Stimulated activated CD8-positive, alpha-beta memory T cell treated with anti-CD3 and anti-CD28 coated beads, Interleukin-4, amount 100 ng/mL, for 24 hours (primary cell): ENCODE data around the gene ACSL1.
"Not testable (repeated sequence)": the region's sequence is repeated elsewhere in the genome, so short reads cannot be mapped to it uniquely, and the experiment has no call there.

Experiments
- DNase-seq: peaks from one replicate; pipeline ENCODE4 v3.0.0-alpha.2; 2020; ENCODE audit warnings: low read depth

Gene ACSL1

GRCh38 chr4:184751585-184751956, 74.2 kb downstream of the ACSL1 start:
- no peak for DNase-seq

GRCh38 chr4:184750926-184751584, 74.7 kb downstream of the ACSL1 start:
- DNase-seq: no peak

- DNase-seq: no peak
Measured at GRCh38 chr4:184748251-184748652, 77.5 kb downstream of the ACSL1 start.

GRCh38 chr4:184747034-184747830, 78.5 kb downstream of the ACSL1 start:
- no peak for DNase-seq

GRCh38 chr4:184745831-184746795, 79.7 kb downstream of the ACSL1 start:
- peak; percentile 44 for DNase-seq

GRCh38 chr4:184744236-184744635, 81.5 kb downstream of the ACSL1 start:
- DNase-seq: no peak

GRCh38 chr4:184743650-184744049, 82.1 kb downstream of the ACSL1 start:
- no peak for DNase-seq

GRCh38 chr4:184741651-184742050, 84.1 kb downstream of the ACSL1 start:
- not testable (repeated sequence) for DNase-seq

GRCh38 chr4:184740980-184741391, 84.8 kb downstream of the ACSL1 start:
- no peak for DNase-seq

GRCh38 chr4:184739575-184739974, 86.2 kb downstream of the ACSL1 start:
- not testable (repeated sequence) for DNase-seq

- no peak for DNase-seq
Measured at GRCh38 chr4:184734758-184735157, 91.0 kb downstream of the ACSL1 start.

GRCh38 chr4:184733654-184734524, 91.9 kb downstream of the ACSL1 start, which contains the start of gene CENPU:
Gene CENPU (minus strand): TSS chr4:184734096. CDS start chr4:184734062, 34 bp downstream.
- peak; percentile 93 for DNase-seq

- DNase-seq: no peak
Measured at GRCh38 chr4:184732126-184732525, 93.6 kb downstream of the ACSL1 start.

- DNase-seq: no peak
Measured at GRCh38 chr4:184731056-184731455, 94.7 kb downstream of the ACSL1 start.

GRCh38 chr4:184729946-184730345, 95.8 kb downstream of the ACSL1 start:
- no peak for DNase-seq

- no peak for DNase-seq
Measured at GRCh38 chr4:184728858-184729257, 96.9 kb downstream of the ACSL1 start.

GRCh38 chr4:184727430-184727829, 98.3 kb downstream of the ACSL1 start:
- no peak for DNase-seq

- DNase-seq: no peak
Measured at GRCh38 chr4:184722798-184723197, 103.0 kb downstream of the ACSL1 start.

- DNase-seq: no peak
Measured at GRCh38 chr4:184721254-184721653, 104.5 kb downstream of the ACSL1 start.

GRCh38 chr4:184719407-184719806, 106.4 kb downstream of the ACSL1 start:
- DNase-seq: no peak

GRCh38 chr4:184715526-184715925, 110.2 kb downstream of the ACSL1 start:
- no peak for DNase-seq
